Uterus (tissue), 4 donors: ENCODE data around the gene ADRA2B. TPM values are rescaled to one million over a fixed set of nuclear protein-coding genes. Genes with fewer than 3 reads are reported as not detected.

Source experiments
- DNase-seq, 2 donors: peaks; one replicate each; pipeline ENCODE4 v3.0.0-alpha.2; 2019 to 2020
- H3K27ac ChIP-seq, 2 donors: fragments of 200-600 bp; sonication (generic); 1 replicate in 1 of 2; 2 replicates in 1 of 2; pipeline ENCODE4 v1.5.1; 2016 to 2018
- H3K27me3 ChIP-seq, 2 donors: fragments of 200-600 bp; sonication (generic); one replicate each; pipeline ENCODE4 v1.5.1; 2018 to 2019; ENCODE audit warnings: control low read depth in 1 of 2
- H3K36me3 ChIP-seq, 2 donors: fragments of 200-600 bp; sonication (generic); one replicate each; pipeline ENCODE4 v1.5.1; 2019; ENCODE audit warnings: control low read depth in 1 of 2
- H3K4me1 ChIP-seq, 2 donors: fragments of 200-600 bp; sonication (generic); one replicate each; pipeline ENCODE4 v1.5.1; 2018 to 2019; ENCODE audit warnings: control low read depth in 1 of 2
- H3K4me3 ChIP-seq, 2 donors: fragments of 200-600 bp; sonication (generic); 1 replicate in 1 of 2; 2 replicates in 1 of 2; pipeline ENCODE4 v1.5.1; 2018 to 2019; ENCODE audit warnings: mild to moderate bottlenecking in 1 of 2
- H3K9me3 ChIP-seq, 2 donors: fragments of 200-600 bp; sonication (generic); one replicate each; pipeline ENCODE4 v1.5.1; 2019; ENCODE audit warnings: control low read depth in 1 of 2
- CTCF ChIP-seq, 4 experiments: fragments of 200-600 bp in 2 of 4; fragments of 450-650 bp in 2 of 4; sonication (generic) in 2 of 4; IDR thresholded peaks; one replicate each; pipeline ENCODE4 v1.5.1; 2016 to 2019; ENCODE audit warnings: antibody characterized with exemption in 4 of 4, mild to moderate bottlenecking in 2 of 4, moderate library complexity in 1 of 4
- POLR2A ChIP-seq, 2 donors: fragments of 450-650 bp; IDR thresholded peaks; one replicate each; pipeline ENCODE4 v1.6.1; 2016; ENCODE audit warnings: antibody characterized with exemption in 2 of 2, mild to moderate bottlenecking in 1 of 2, moderate library complexity in 1 of 2
- intact Hi-C: fragments of 100-400 bp; cut with DNase I; formaldehyde crosslinking; loops from one replicate; pipeline ENCODE4 v1.15.1; 2023; ENCODE audit warnings: low total_unique reads
- total RNA-seq, 4 donors: library from RNA; depleted of rRNA in 3 of 4; stranded (reverse); fragments of >200 nt in 3 of 4; gene quantifications; one replicate each; pipeline versions ENCODE4 v1.1.0 to v1.2.4, GENCODE V29; 2014 to 2023
- donor health status: DM: yes; HTN: yes; CAD: no.

The ADRA2B gene
- total RNA-seq, 4 donors from 2014 or later, result 0.51 to 5.4 (median 2.6) TPM; not detected in 1

GRCh38 chr2:96122391-96122790 is 6.0 kb upstream of the ADRA2B start:
- no peak overlapping the region for H3K27ac ChIP-seq
- H3K4me1 ChIP-seq, result peaks cover 0 to under 1% of the 10 kb centered on the region in 2 donors
- TF ChIP-seq CTCF (IDR thresholded peaks at IDR 0.05), result no peak
- no peak for TF ChIP-seq POLR2A (IDR thresholded peaks at IDR 0.05)
- no peaks in the 10 kb centered on the region for H3K9me3 ChIP-seq
- no peak overlapping the region for H3K4me3 ChIP-seq
- intact Hi-C loops, result no loop called here
- no peak for DNase-seq
- no peaks in the 10 kb centered on the region for H3K36me3 ChIP-seq
- H3K27me3 ChIP-seq, result no peaks in the 10 kb centered on the region

- H3K9me3 ChIP-seq, result no peaks in the 10 kb centered on the region
- H3K27me3 ChIP-seq, result peaks cover 0 to 4% of the 10 kb centered on the region in 2 donors
- peaks cover 0 to 10% of the 10 kb centered on the region in 2 donors for H3K4me1 ChIP-seq
- H3K4me3 ChIP-seq, result no peak overlapping the region
- no peak overlapping the region for H3K27ac ChIP-seq
- DNase-seq, result no peak
- intact Hi-C loops, result no loop called here
- H3K36me3 ChIP-seq, result no peaks in the 10 kb centered on the region
- no peak for TF ChIP-seq POLR2A (IDR thresholded peaks at IDR 0.05)
- no peak for TF ChIP-seq CTCF (IDR thresholded peaks at IDR 0.05)
These were observed 5.0 kb upstream of the ADRA2B start for GRCh38 chr2:96121414-96121813.

GRCh38 chr2:96120991-96121390 is 4.6 kb upstream of the ADRA2B start:
- DNase-seq, result no peak
- H3K36me3 ChIP-seq, result no peaks in the 10 kb centered on the region
- H3K9me3 ChIP-seq, result no peaks in the 10 kb centered on the region
- peaks cover 0 to 9% of the 10 kb centered on the region in 2 donors for H3K27me3 ChIP-seq
- TF ChIP-seq POLR2A (IDR thresholded peaks at IDR 0.05), result no peak
- TF ChIP-seq CTCF (IDR thresholded peaks at IDR 0.05), result no peak
- intact Hi-C loops, result no loop called here
- peaks cover 0 to 12% of the 10 kb centered on the region in 2 donors for H3K4me1 ChIP-seq
- H3K27ac ChIP-seq, result no peak overlapping the region
- H3K4me3 ChIP-seq, result no peak overlapping the region

GRCh38 chr2:96120091-96120720 is 3.8 kb upstream of the ADRA2B start:
- no peak for TF ChIP-seq POLR2A (IDR thresholded peaks at IDR 0.05)
- no peak for TF ChIP-seq CTCF (IDR thresholded peaks at IDR 0.05)
- peaks cover 0 to 12% of the 10 kb centered on the region in 2 donors for H3K27me3 ChIP-seq
- intact Hi-C loops, result no loop called here

GRCh38 chr2:96119389-96119751 is 3.0 kb upstream of the ADRA2B start:
- intact Hi-C loops, result no loop called here
- peaks cover 0 to 13% of the 10 kb centered on the region in 2 donors for H3K4me1 ChIP-seq
- TF ChIP-seq CTCF (IDR thresholded peaks at IDR 0.05) (no peak), POLR2A (IDR thresholded peaks at IDR 0.05) (no peak)
- no peaks in the 10 kb centered on the region for H3K9me3 ChIP-seq
- H3K4me3 ChIP-seq, result no peak overlapping the region
- no peak for DNase-seq
- H3K36me3 ChIP-seq, result no peaks in the 10 kb centered on the region
- H3K27me3 ChIP-seq, result peaks cover 0 to 12% of the 10 kb centered on the region in 2 donors
- H3K27ac ChIP-seq, result no peak overlapping the region

More at GRCh38 chr2:96120091-96120720, 3.8 kb upstream of the ADRA2B start:
- no peak for DNase-seq
- H3K36me3 ChIP-seq, result no peaks in the 10 kb centered on the region
- H3K27ac ChIP-seq, result no peak overlapping the region
- no peak overlapping the region for H3K4me3 ChIP-seq
- H3K9me3 ChIP-seq, result no peaks in the 10 kb centered on the region
- H3K4me1 ChIP-seq, result peaks cover 0 to 13% of the 10 kb centered on the region in 2 donors
